Measurements from ENCODE around the gene MPDZ. TPM values are rescaled to one million over a fixed set of nuclear protein-coding genes. Genes with fewer than 3 reads are reported as not detected.

MPDZ gene
- total RNA-seq, 1 donor from 2014 or later: 31.3 TPM

- Histone ChIP-seq H3K4me1 (no peaks in the 10 kb centered on the region), H3K4me3 (no peak overlapping the region), H3K27ac (no peak overlapping the region), H3K27me3 (ENCODE audit: low read depth) (no peaks in the 10 kb centered on the region), H3K9me3 (no peaks in the 10 kb centered on the region), H3K36me3 (no peaks in the 10 kb centered on the region)
- intact Hi-C loops (cut with DNase I): no loop called here
- ATAC-seq: no peak
- no peak for TF ChIP-seq CTCF (IDR thresholded peaks at IDR 0.05)
- DNase-seq: no peak
Observed at GRCh38 chr9:13063880-13064459, 215.5 kb downstream of the MPDZ start.

- Histone ChIP-seq H3K27me3 (ENCODE audit: low read depth) (no peaks in the 10 kb centered on the region), H3K27ac (no peak overlapping the region), H3K9me3 (no peaks in the 10 kb centered on the region), H3K36me3 (no peaks in the 10 kb centered on the region), H3K4me3 (no peak overlapping the region), H3K4me1 (no peaks in the 10 kb centered on the region)
- ATAC-seq: no peak
- no peak for DNase-seq
- intact Hi-C loops (cut with DNase I): no loop called here
- no peak for TF ChIP-seq CTCF (IDR thresholded peaks at IDR 0.05)
Observed at GRCh38 chr9:13061390-13061789, 218.1 kb downstream of the MPDZ start.
